OCI-LY3 (cell line): Measurements from ENCODE around the gene CTPS1.

ENCODE experiments used
- EZH2phosphoT487 ChIP-seq: fragments of 200-600 bp; shearing (Covaris generic); IDR thresholded peaks from 2 replicates; pipeline ENCODE4 v1.6.1; 2018; ENCODE audit warnings: antibody characterized with exemption, mixed run types, low read depth
- TF ChIP-seq, protein P1 (sequence below): fragments of 200-600, 300-600 bp; sonication (generic); IDR thresholded peaks from 2 replicates; pipeline ENCODE4 v1.5.1; 2014; ENCODE audit warnings: antibody characterized with exemption, low read length, low read depth

DNA sequence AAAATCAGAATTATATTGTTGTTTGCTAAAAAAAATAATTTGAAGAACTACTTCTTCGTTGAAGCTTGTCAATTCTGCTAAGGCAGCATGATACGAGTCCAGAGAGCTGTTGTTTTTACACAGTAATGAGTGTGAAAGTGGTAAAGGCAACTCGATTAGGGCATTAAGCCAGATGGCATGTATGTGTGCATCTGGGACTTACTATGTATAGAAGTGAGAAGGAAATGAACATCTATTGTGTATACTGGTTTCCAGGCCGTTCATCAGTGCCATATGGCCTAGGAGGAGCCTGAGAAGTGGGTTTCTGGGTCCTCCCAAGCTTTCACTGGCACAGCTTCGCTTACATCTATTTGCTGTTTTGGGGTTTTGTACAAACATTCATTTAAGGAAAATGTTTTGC is 5.7 kb downstream of the CTPS1 start:
- TF ChIP-seq, protein P1, sequence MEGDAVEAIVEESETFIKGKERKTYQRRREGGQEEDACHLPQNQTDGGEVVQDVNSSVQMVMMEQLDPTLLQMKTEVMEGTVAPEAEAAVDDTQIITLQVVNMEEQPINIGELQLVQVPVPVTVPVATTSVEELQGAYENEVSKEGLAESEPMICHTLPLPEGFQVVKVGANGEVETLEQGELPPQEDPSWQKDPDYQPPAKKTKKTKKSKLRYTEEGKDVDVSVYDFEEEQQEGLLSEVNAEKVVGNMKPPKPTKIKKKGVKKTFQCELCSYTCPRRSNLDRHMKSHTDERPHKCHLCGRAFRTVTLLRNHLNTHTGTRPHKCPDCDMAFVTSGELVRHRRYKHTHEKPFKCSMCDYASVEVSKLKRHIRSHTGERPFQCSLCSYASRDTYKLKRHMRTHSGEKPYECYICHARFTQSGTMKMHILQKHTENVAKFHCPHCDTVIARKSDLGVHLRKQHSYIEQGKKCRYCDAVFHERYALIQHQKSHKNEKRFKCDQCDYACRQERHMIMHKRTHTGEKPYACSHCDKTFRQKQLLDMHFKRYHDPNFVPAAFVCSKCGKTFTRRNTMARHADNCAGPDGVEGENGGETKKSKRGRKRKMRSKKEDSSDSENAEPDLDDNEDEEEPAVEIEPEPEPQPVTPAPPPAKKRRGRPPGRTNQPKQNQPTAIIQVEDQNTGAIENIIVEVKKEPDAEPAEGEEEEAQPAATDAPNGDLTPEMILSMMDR: no peak
- no peak for TF ChIP-seq EZH2phosphoT487
